KG1 (cell line): ENCODE measurements around the gene ASTN2.

Source experiments
- DNase-seq: peaks from one replicate; lab custom pipeline; 2025; lab: John Stamatoyannopoulos, UW

Gene ASTN2

GRCh38 chr9:116736399-116737151 is 678.3 kb downstream of the ASTN2 start:
- DNase-seq: no peak

GRCh38 chr9:116733010-116733641 is 681.7 kb downstream of the ASTN2 start:
- no peak for DNase-seq

- DNase-seq: no peak
Observed at GRCh38 chr9:116726602-116727001, 688.3 kb downstream of the ASTN2 start.

- DNase-seq: no peak
Observed at GRCh38 chr9:116724123-116724522, 690.7 kb downstream of the ASTN2 start.

GRCh38 chr9:116721944-116722343 is 692.9 kb downstream of the ASTN2 start:
- no peak for DNase-seq

- no peak for DNase-seq
Observed at GRCh38 chr9:116721411-116721810, 693.4 kb downstream of the ASTN2 start.

- no peak for DNase-seq
Observed at GRCh38 chr9:116720111-116720510, 694.7 kb downstream of the ASTN2 start.

GRCh38 chr9:116718111-116718510 is 696.7 kb downstream of the ASTN2 start:
- DNase-seq: no peak

GRCh38 chr9:116717150-116717549 is 697.7 kb downstream of the ASTN2 start:
- DNase-seq: no peak

GRCh38 chr9:116716438-116716837 is 698.4 kb downstream of the ASTN2 start:
- no peak for DNase-seq

GRCh38 chr9:116715751-116716150 is 699.1 kb downstream of the ASTN2 start:
- DNase-seq: no peak

- DNase-seq: no peak
Observed at GRCh38 chr9:116713271-116713670, 701.6 kb downstream of the ASTN2 start.

GRCh38 chr9:116712781-116713180 is 702.1 kb downstream of the ASTN2 start:
- no peak for DNase-seq

GRCh38 chr9:116706310-116707290 is 708.3 kb downstream of the ASTN2 start:
- DNase-seq: no peak

- no peak for DNase-seq
Observed at GRCh38 chr9:116705531-116705930, 709.3 kb downstream of the ASTN2 start.

GRCh38 chr9:116704470-116704869 is 710.4 kb downstream of the ASTN2 start:
- DNase-seq: no peak

- DNase-seq: no peak
Observed at GRCh38 chr9:116703634-116704033, 711.2 kb downstream of the ASTN2 start.

- DNase-seq: no peak
Observed at GRCh38 chr9:116701940-116702642, 712.8 kb downstream of the ASTN2 start.

GRCh38 chr9:116700882-116701865 is 713.7 kb downstream of the ASTN2 start:
- DNase-seq: no peak

- no peak for DNase-seq
Observed at GRCh38 chr9:116700279-116700678, 714.6 kb downstream of the ASTN2 start.

GRCh38 chr9:116697887-116698286 is 717.0 kb downstream of the ASTN2 start:
- no peak for DNase-seq
